Lower leg skin (tissue), 3 donors: ENCODE results near the gene SERINC4.

Source experiments
- CTCF ChIP-seq, 3 donors: fragments of 450-650 bp; IDR thresholded peaks; one replicate each; pipeline ENCODE4 v1.5.1; 2016; ENCODE audit warnings: antibody characterized with exemption in 3 of 3, mild to moderate bottlenecking in 3 of 3, moderate library complexity in 2 of 3
- POLR2A ChIP-seq, 2 donors: fragments of 450-650 bp; IDR thresholded peaks; one replicate each; pipeline ENCODE4 v1.6.1; 2016 to 2017; ENCODE audit warnings: antibody characterized with exemption in 2 of 2, mild to moderate bottlenecking in 1 of 2, moderate library complexity in 1 of 2

DNA sequence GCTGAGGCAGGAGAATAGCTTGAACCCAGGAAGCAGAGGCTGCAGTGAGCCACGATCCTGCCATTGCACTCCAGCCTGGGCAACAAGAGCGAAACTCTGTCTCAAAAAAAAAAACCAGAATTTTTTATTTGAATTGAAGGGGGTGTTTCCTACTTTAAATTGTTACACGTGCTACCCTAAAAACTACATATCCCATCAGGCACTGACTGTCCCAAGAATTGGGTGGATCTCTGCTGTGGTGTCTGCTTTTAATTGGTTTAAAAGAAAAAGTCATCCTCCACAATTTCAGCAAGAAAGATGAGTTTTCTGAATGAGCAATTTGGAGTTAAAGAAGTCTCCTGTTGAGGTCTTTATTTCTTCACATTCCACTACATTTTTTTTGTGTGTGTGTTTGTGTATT is 51.6 kb downstream of the SERINC4 start:
- TF ChIP-seq CTCF (IDR thresholded peaks at IDR 0.05) (no peak), POLR2A (IDR thresholded peaks at IDR 0.05) (no peak)
